T-helper 17 cell (primary cell): ENCODE data around the gene RASAL2. TPM values are rescaled to one million over a fixed set of nuclear protein-coding genes. Genes with fewer than 3 reads are reported as not detected.
"Not testable (repeated sequence)": the region's sequence is repeated elsewhere in the genome, so short reads cannot be mapped to it uniquely, and the experiment has no call there.

Experiments used
- ATAC-seq: fragments of 150-1000 bp; cut with Tn5 transposase; 2 replicates; pipeline ENCODE4 v1.10.0; 2021; ENCODE audit warnings: mild to moderate bottlenecking, moderate library complexity
- DNase-seq, 3 donors: peaks; one replicate each; pipeline versions ENCODE4 v3.0.0 to v3.0.0-alpha.2; 2020 to 2021
- H3K9me3 ChIP-seq: one replicate; pipeline ENCODE4 v1.7.0; 2013; ENCODE audit warnings: low read length, mild to moderate bottlenecking; ENCODE audit not compliant: control insufficient read depth, poor library complexity, severe bottlenecking
- H3K27ac Mint-ChIP-seq: one replicate; pipeline ENCODE4 v1.8.0; 2022; ENCODE audit warnings: mild to moderate bottlenecking, moderate library complexity, mixed read lengths
- H3K27me3 Mint-ChIP-seq: one replicate; pipeline ENCODE4 v1.8.0; 2022; ENCODE audit warnings: mixed read lengths
- H3K36me3 Mint-ChIP-seq: one replicate; pipeline ENCODE4 v1.8.0; 2022; ENCODE audit warnings: low read depth, mixed read lengths
- H3K4me1 Mint-ChIP-seq: one replicate; pipeline ENCODE4 v1.8.0; 2022; ENCODE audit warnings: mild to moderate bottlenecking, mixed read lengths
- H3K4me3 Mint-ChIP-seq: one replicate; pipeline ENCODE4 v1.8.0; 2022; ENCODE audit warnings: mild to moderate bottlenecking, moderate library complexity, mixed read lengths
- total RNA-seq, 4 donors: library from RNA in 2 of 4; stranded (reverse) in 2 of 4; gene quantifications; one replicate each; pipeline ENCODE4 v1.2.3 and lab custom pipeline; 2022 to 2026

Gene RASAL2
- total RNA-seq, 2 donors from 2014 or later, result 0.07 to 0.29 TPM

GRCh38 chr1:178495158-178495557 is 401.3 kb downstream of the RASAL2 start:
- H3K4me1 Mint-ChIP-seq, result peaks cover 6% of the 10 kb centered on the region
- no peak overlapping the region for H3K27ac Mint-ChIP-seq
- no peak overlapping the region for H3K4me3 Mint-ChIP-seq
- no peak for ATAC-seq
- no peaks in the 10 kb centered on the region for H3K9me3 ChIP-seq
- no peak for DNase-seq
- H3K27me3 Mint-ChIP-seq, result peaks cover 11% of the 10 kb centered on the region
- H3K36me3 Mint-ChIP-seq, result no peaks in the 10 kb centered on the region

GRCh38 chr1:178495741-178496409 is 402.0 kb downstream of the RASAL2 start:
- no peaks in the 10 kb centered on the region for H3K36me3 Mint-ChIP-seq
- peaks cover 6% of the 10 kb centered on the region for H3K4me1 Mint-ChIP-seq
- no peak for DNase-seq
- no peak for ATAC-seq
- no peak overlapping the region for H3K27ac Mint-ChIP-seq
- H3K4me3 Mint-ChIP-seq, result no peak overlapping the region
- H3K9me3 ChIP-seq, result no peaks in the 10 kb centered on the region
- peaks cover 8% of the 10 kb centered on the region for H3K27me3 Mint-ChIP-seq

GRCh38 chr1:178496410-178497135 is 402.7 kb downstream of the RASAL2 start, which contains the start of gene CLEC20A:
Gene CLEC20A, minus strand, starts transcription at chr1:178496964. Its CDS starts 25 bp downstream, at chr1:178496939.
- H3K9me3 ChIP-seq, result no peaks in the 10 kb centered on the region
- no peaks in the 10 kb centered on the region for H3K36me3 Mint-ChIP-seq
- H3K4me1 Mint-ChIP-seq, result peaks cover 6% of the 10 kb centered on the region
- no peak within 1 kb of the TSS for H3K4me3 Mint-ChIP-seq
- H3K27me3 Mint-ChIP-seq, result peaks cover 13% of the 10 kb centered on the region
- ATAC-seq, result no peak
- no peak for DNase-seq
- no peak within 1 kb of the TSS for H3K27ac Mint-ChIP-seq

- H3K9me3 ChIP-seq, result no peaks in the 10 kb centered on the region
These were observed 404.1 kb downstream of the RASAL2 start for GRCh38 chr1:178497903-178498478.

GRCh38 chr1:178498896-178499675 is 405.2 kb downstream of the RASAL2 start:
- no peak overlapping the region for H3K27ac Mint-ChIP-seq
- H3K4me1 Mint-ChIP-seq, result peaks cover 6% of the 10 kb centered on the region
- H3K27me3 Mint-ChIP-seq, result peaks cover 37% of the 10 kb centered on the region
- no peak overlapping the region for H3K4me3 Mint-ChIP-seq
- DNase-seq (no peak), ATAC-seq (no peak)
- H3K36me3 Mint-ChIP-seq, result peaks cover 3% of the 10 kb centered on the region
- no peaks in the 10 kb centered on the region for H3K9me3 ChIP-seq

More at GRCh38 chr1:178497903-178498478, 404.1 kb downstream of the RASAL2 start:
- no peak overlapping the region for H3K27ac Mint-ChIP-seq
- H3K36me3 Mint-ChIP-seq, result no peaks in the 10 kb centered on the region
- peaks cover 6% of the 10 kb centered on the region for H3K4me1 Mint-ChIP-seq
- peaks cover 26% of the 10 kb centered on the region for H3K27me3 Mint-ChIP-seq
- H3K4me3 Mint-ChIP-seq, result no peak overlapping the region
- no peak for ATAC-seq
- no peak for DNase-seq

- Mint-ChIP-seq H3K27ac (no peak overlapping the region), H3K4me3 (no peak overlapping the region)
These were observed 406.3 kb downstream of the RASAL2 start for GRCh38 chr1:178500091-178500770.

GRCh38 chr1:178500936-178501554 is 407.1 kb downstream of the RASAL2 start:
- Mint-ChIP-seq H3K4me3 (no peak overlapping the region), H3K27ac (no peak overlapping the region), H3K36me3 (peaks cover 5% of the 10 kb centered on the region), H3K27me3 (peaks cover 33% of the 10 kb centered on the region), H3K4me1 (peaks cover 2% of the 10 kb centered on the region)
- ATAC-seq, result no peak
- no peaks in the 10 kb centered on the region for H3K9me3 ChIP-seq
- DNase-seq, result no peak

More at GRCh38 chr1:178500091-178500770, 406.3 kb downstream of the RASAL2 start:
- Mint-ChIP-seq H3K27me3 (peaks cover 32% of the 10 kb centered on the region), H3K36me3 (peaks cover 5% of the 10 kb centered on the region), H3K4me1 (peaks cover 2% of the 10 kb centered on the region)
- ATAC-seq, result no peak
- no peaks in the 10 kb centered on the region for H3K9me3 ChIP-seq
- no peak for DNase-seq

GRCh38 chr1:178501705-178502329 is 407.9 kb downstream of the RASAL2 start:
- ATAC-seq, result peak; percentile 55
- no peak overlapping the region for H3K4me3 Mint-ChIP-seq
- peak in 1 of 3 donors; percentile 21 for DNase-seq

GRCh38 chr1:178502330-178502714 is 408.4 kb downstream of the RASAL2 start:
- ATAC-seq (no peak), DNase-seq (no peak)
- H3K9me3 ChIP-seq, result no peaks in the 10 kb centered on the region
- Mint-ChIP-seq H3K27me3 (peaks cover 36% of the 10 kb centered on the region), H3K27ac (no peak overlapping the region), H3K4me1 (peaks cover 2% of the 10 kb centered on the region), H3K36me3 (peaks cover 5% of the 10 kb centered on the region), H3K4me3 (no peak overlapping the region)

More at GRCh38 chr1:178501705-178502329, 407.9 kb downstream of the RASAL2 start:
- H3K9me3 ChIP-seq, result no peaks in the 10 kb centered on the region
- peaks cover 2% of the 10 kb centered on the region for H3K4me1 Mint-ChIP-seq
- H3K27me3 Mint-ChIP-seq, result peaks cover 36% of the 10 kb centered on the region
- H3K36me3 Mint-ChIP-seq, result peaks cover 5% of the 10 kb centered on the region
- no peak overlapping the region for H3K27ac Mint-ChIP-seq

GRCh38 chr1:178502856-178503255 is 409.0 kb downstream of the RASAL2 start:
- Mint-ChIP-seq H3K4me1 (peaks cover 2% of the 10 kb centered on the region), H3K27me3 (peaks cover 36% of the 10 kb centered on the region), H3K4me3 (no peak overlapping the region), H3K36me3 (peaks cover 5% of the 10 kb centered on the region), H3K27ac (no peak overlapping the region)
- ATAC-seq (no peak), DNase-seq (no peak)
- H3K9me3 ChIP-seq, result no peaks in the 10 kb centered on the region

- H3K36me3 Mint-ChIP-seq, DNase-seq, H3K27ac Mint-ChIP-seq, H3K9me3 ChIP-seq, ATAC-seq, H3K4me1 Mint-ChIP-seq, H3K4me3 Mint-ChIP-seq: not testable (repeated sequence)
- H3K27me3 Mint-ChIP-seq, result peaks cover 36% of the 10 kb centered on the region
These were observed 409.4 kb downstream of the RASAL2 start for GRCh38 chr1:178503316-178503715.

- Mint-ChIP-seq H3K36me3 (peaks cover 5% of the 10 kb centered on the region), H3K27me3 (peaks cover 36% of the 10 kb centered on the region), H3K27ac (no peak overlapping the region), H3K4me1 (peaks cover 2% of the 10 kb centered on the region), H3K4me3 (no peak overlapping the region)
- no peaks in the 10 kb centered on the region for H3K9me3 ChIP-seq
- DNase-seq, result no peak
- no peak for ATAC-seq
These were observed 409.9 kb downstream of the RASAL2 start for GRCh38 chr1:178503849-178504248.
